Osteoblast (primary cell): ENCODE data around the gene CACTIN. TPM values are rescaled to one million over a fixed set of nuclear protein-coding genes. Genes with fewer than 3 reads are reported as not detected.

Source experiments
- DNase-seq: peaks from one replicate; pipeline ENCODE4 v3.0.0; 2011; ENCODE audit warnings: low spot score, mixed read lengths; ENCODE audit not compliant: insufficient read length; ENCODE audit errors: missing footprints
- H2AFZ ChIP-seq: 2 replicates; pipeline ENCODE4 v1.6.0; 2011; ENCODE audit warnings: mild to moderate bottlenecking, low read length
- H3K27ac ChIP-seq: 2 replicates; pipeline ENCODE4 v1.5.1; 2011; ENCODE audit warnings: mild to moderate bottlenecking, low read depth, low read length, moderate library complexity
- H3K27me3 ChIP-seq: 2 replicates; pipeline ENCODE4 v1.6.0; 2012; ENCODE audit warnings: mild to moderate bottlenecking, control low read depth, inconsistent platforms, low read length, moderate library complexity; ENCODE audit not compliant: insufficient read depth
- H3K36me3 ChIP-seq: 2 replicates; pipeline ENCODE4 v1.5.1; 2011; ENCODE audit warnings: mild to moderate bottlenecking, low read length, control low read depth, moderate library complexity; ENCODE audit not compliant: insufficient read depth
- H3K4me1 ChIP-seq: 2 replicates; pipeline ENCODE4 v1.5.1; 2011; ENCODE audit warnings: mild to moderate bottlenecking, low read length, control low read depth, moderate library complexity; ENCODE audit not compliant: insufficient read depth
- H3K4me2 ChIP-seq: 2 replicates; pipeline ENCODE4 v1.6.0; 2011; ENCODE audit warnings: mild to moderate bottlenecking, low read length; ENCODE audit not compliant: insufficient read depth
- H3K4me3 ChIP-seq: fragments of 200-600 bp; sonication (generic); 3 replicates; pipeline ENCODE4 v1.5.1; 2012; ENCODE audit warnings: mild to moderate bottlenecking, low read length, inconsistent platforms; ENCODE audit not compliant: insufficient read depth
- H3K79me2 ChIP-seq: 2 replicates; pipeline ENCODE4 v1.6.0; 2012; ENCODE audit warnings: mild to moderate bottlenecking, low read length, control low read depth, inconsistent platforms; ENCODE audit not compliant: insufficient read depth
- H3K9me3 ChIP-seq: 2 replicates; pipeline ENCODE4 v1.5.1; 2011; ENCODE audit warnings: low read depth, low read length, control low read depth
- H4K20me1 ChIP-seq: 2 replicates; pipeline ENCODE4 v1.6.0; 2012; ENCODE audit warnings: mild to moderate bottlenecking, low read length, control low read depth; ENCODE audit not compliant: insufficient read depth
- CTCF ChIP-seq: IDR thresholded peaks from 2 replicates; pipeline ENCODE4 v1.5.1; 2011; ENCODE audit warnings: mild to moderate bottlenecking, low read depth, low read length, moderate library complexity; ENCODE audit errors: extremely low read depth
- total RNA-seq: library from RNA; depleted of rRNA; stranded (reverse); fragments of >200 nt; gene quantifications from 2 replicates; pipeline ENCODE4 v1.2.3, GENCODE V29; 2012

The CACTIN gene
- total RNA-seq, 1 donor: 19.9 TPM

- Histone ChIP-seq H3K4me3 (no peak overlapping the region), H3K27me3 (no peaks in the 10 kb centered on the region), H3K27ac (no peak overlapping the region), H3K9me3 (no peaks in the 10 kb centered on the region), H3K4me2 (no peak overlapping the region), H3K36me3 (peaks cover 13% of the 10 kb centered on the region), H3K79me2 (peaks cover 11% of the 10 kb centered on the region), H4K20me1 (peaks cover 29% of the 10 kb centered on the region), H3K4me1 (peaks cover 7% of the 10 kb centered on the region), H2AFZ (no peak overlapping the region)
- TF ChIP-seq CTCF: peak; percentile 66
- peak; percentile 98 for DNase-seq
Observed at GRCh38 chr19:3665681-3666544, 39.3 kb upstream of the CACTIN start.

- peaks cover 29% of the 10 kb centered on the region for H4K20me1 ChIP-seq
- no peaks in the 10 kb centered on the region for H3K27me3 ChIP-seq
- H2AFZ ChIP-seq: no peak overlapping the region
- H3K4me3 ChIP-seq: no peak overlapping the region
- H3K9me3 ChIP-seq: no peaks in the 10 kb centered on the region
- no peak overlapping the region for H3K4me2 ChIP-seq
- TF ChIP-seq CTCF: no peak
- H3K4me1 ChIP-seq: no peaks in the 10 kb centered on the region
- no peak overlapping the region for H3K27ac ChIP-seq
- DNase-seq: no peak
- H3K36me3 ChIP-seq: peaks cover 20% of the 10 kb centered on the region
- H3K79me2 ChIP-seq: peaks cover 8% of the 10 kb centered on the region
Observed at GRCh38 chr19:3664879-3665642, 38.5 kb upstream of the CACTIN start.

- Histone ChIP-seq H3K36me3 (peaks cover 20% of the 10 kb centered on the region), H3K79me2 (peaks cover 4% of the 10 kb centered on the region), H2AFZ (no peak overlapping the region), H3K4me1 (no peaks in the 10 kb centered on the region), H3K9me3 (no peaks in the 10 kb centered on the region), H3K27me3 (no peaks in the 10 kb centered on the region), H3K4me3 (no peak overlapping the region), H3K4me2 (no peak overlapping the region), H3K27ac (no peak overlapping the region), H4K20me1 (peaks cover 29% of the 10 kb centered on the region)
- DNase-seq: no peak
- no peak for TF ChIP-seq CTCF
Observed at GRCh38 chr19:3663838-3664237, 37.2 kb upstream of the CACTIN start.
